ENCODE data around the gene IFNA1.
"Not testable (repeated sequence)": the region's sequence is repeated elsewhere in the genome, so short reads cannot be mapped to it uniquely, and the experiment has no call there.

IFNA1 gene

GRCh38 chr9:21449312-21449711, 9.1 kb downstream of the IFNA1 start:
- DNase-seq (ENCODE audit: low read depth in 2 of 2) = not testable (repeated sequence)

GRCh38 chr9:21450733-21451394, 10.6 kb downstream of the IFNA1 start:
- DNase-seq (ENCODE audit: low read depth in 2 of 2) = no peak

GRCh38 chr9:21452681-21453080, 12.4 kb downstream of the IFNA1 start:
- no peak for DNase-seq (ENCODE audit: low read depth in 2 of 2)

- no peak for DNase-seq (ENCODE audit: low read depth in 2 of 2)
Observed at GRCh38 chr9:21454149-21454548, 13.9 kb downstream of the IFNA1 start.

- DNase-seq (ENCODE audit: low read depth in 2 of 2) = no peak
Observed at GRCh38 chr9:21455320-21455719, 15.1 kb downstream of the IFNA1 start.

- no peak for DNase-seq (ENCODE audit: low read depth in 2 of 2)
Observed at GRCh38 chr9:21461377-21461776, 21.1 kb downstream of the IFNA1 start.

GRCh38 chr9:21465138-21465537, 24.9 kb downstream of the IFNA1 start:
- no peak for DNase-seq (ENCODE audit: low read depth in 2 of 2)

- no peak for DNase-seq (ENCODE audit: low read depth in 2 of 2)
Observed at GRCh38 chr9:21465859-21466518, 25.8 kb downstream of the IFNA1 start.

GRCh38 chr9:21470126-21470525, 29.9 kb downstream of the IFNA1 start:
- DNase-seq (ENCODE audit: low read depth in 2 of 2) = no peak

GRCh38 chr9:21473236-21473635, 33.0 kb downstream of the IFNA1 start:
- no peak for DNase-seq (ENCODE audit: low read depth in 2 of 2)

GRCh38 chr9:21477466-21477865, 37.2 kb downstream of the IFNA1 start:
- no peak for DNase-seq (ENCODE audit: low read depth in 2 of 2)

GRCh38 chr9:21479152-21479702, 39.0 kb downstream of the IFNA1 start:
- no peak for DNase-seq (ENCODE audit: low read depth in 2 of 2)

- DNase-seq (ENCODE audit: low read depth in 2 of 2) = no peak
Observed at GRCh38 chr9:21481470-21482056, 41.3 kb downstream of the IFNA1 start.

GRCh38 chr9:21482213-21482612, 42.0 kb downstream of the IFNA1 start, which contains the start of gene IFNE:
Gene IFNE (minus strand): TSS chr9:21482313. CDS start chr9:21481694, 619 bp downstream.
- no peak for DNase-seq (ENCODE audit: low read depth in 2 of 2)
